ENCODE data around the gene LCN2.

DNA sequence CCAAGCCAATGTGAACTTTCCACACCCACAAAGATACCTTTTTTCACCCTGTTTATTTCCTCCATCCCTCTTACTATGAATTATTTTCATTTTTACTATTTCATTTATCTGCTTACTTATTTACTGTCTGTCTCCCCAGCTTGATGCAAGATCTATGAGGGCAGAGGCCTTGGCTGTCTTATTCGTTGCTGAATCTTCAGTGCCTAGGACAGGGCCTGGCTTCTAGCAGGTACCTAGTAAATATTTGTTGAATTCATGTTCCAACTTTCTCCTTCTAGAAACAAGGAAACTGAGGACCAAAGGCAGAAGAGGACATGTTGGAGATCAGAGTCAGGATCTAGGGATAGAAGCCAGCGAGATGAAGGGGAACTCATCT lies 53.4 kb downstream of the LCN2 start:
- TF ChIP-seq, protein P1, sequence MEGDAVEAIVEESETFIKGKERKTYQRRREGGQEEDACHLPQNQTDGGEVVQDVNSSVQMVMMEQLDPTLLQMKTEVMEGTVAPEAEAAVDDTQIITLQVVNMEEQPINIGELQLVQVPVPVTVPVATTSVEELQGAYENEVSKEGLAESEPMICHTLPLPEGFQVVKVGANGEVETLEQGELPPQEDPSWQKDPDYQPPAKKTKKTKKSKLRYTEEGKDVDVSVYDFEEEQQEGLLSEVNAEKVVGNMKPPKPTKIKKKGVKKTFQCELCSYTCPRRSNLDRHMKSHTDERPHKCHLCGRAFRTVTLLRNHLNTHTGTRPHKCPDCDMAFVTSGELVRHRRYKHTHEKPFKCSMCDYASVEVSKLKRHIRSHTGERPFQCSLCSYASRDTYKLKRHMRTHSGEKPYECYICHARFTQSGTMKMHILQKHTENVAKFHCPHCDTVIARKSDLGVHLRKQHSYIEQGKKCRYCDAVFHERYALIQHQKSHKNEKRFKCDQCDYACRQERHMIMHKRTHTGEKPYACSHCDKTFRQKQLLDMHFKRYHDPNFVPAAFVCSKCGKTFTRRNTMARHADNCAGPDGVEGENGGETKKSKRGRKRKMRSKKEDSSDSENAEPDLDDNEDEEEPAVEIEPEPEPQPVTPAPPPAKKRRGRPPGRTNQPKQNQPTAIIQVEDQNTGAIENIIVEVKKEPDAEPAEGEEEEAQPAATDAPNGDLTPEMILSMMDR (IDR thresholded peaks at IDR 0.05 in 2 of 3, conservative IDR thresholded peaks at IDR 0.05 in 1 of 3; ENCODE audit: control insufficient read depth in 2 of 3, extremely low read depth in 1 of 3, insufficient read depth in 1 of 3, low read depth in 3 of 3, low read length in 3 of 3), result no peak
- TF ChIP-seq POLR2A (IDR thresholded peaks at IDR 0.05; ENCODE audit: low read depth, low read length) (no peak), SIN3A (IDR thresholded peaks at IDR 0.05; ENCODE audit: low read depth, low read length) (no peak), EZH2 (IDR thresholded peaks at IDR 0.05; ENCODE audit: borderline replicate concordance, control insufficient read depth, low read depth, low read length) (no peak), TCF12 (IDR thresholded peaks at IDR 0.05; ENCODE audit: low read depth, low read length) (no peak), ZNF274 (IDR thresholded peaks at IDR 0.05; ENCODE audit: insufficient read depth, insufficient read length) (no peak)
- TF ChIP-seq, protein P2, sequence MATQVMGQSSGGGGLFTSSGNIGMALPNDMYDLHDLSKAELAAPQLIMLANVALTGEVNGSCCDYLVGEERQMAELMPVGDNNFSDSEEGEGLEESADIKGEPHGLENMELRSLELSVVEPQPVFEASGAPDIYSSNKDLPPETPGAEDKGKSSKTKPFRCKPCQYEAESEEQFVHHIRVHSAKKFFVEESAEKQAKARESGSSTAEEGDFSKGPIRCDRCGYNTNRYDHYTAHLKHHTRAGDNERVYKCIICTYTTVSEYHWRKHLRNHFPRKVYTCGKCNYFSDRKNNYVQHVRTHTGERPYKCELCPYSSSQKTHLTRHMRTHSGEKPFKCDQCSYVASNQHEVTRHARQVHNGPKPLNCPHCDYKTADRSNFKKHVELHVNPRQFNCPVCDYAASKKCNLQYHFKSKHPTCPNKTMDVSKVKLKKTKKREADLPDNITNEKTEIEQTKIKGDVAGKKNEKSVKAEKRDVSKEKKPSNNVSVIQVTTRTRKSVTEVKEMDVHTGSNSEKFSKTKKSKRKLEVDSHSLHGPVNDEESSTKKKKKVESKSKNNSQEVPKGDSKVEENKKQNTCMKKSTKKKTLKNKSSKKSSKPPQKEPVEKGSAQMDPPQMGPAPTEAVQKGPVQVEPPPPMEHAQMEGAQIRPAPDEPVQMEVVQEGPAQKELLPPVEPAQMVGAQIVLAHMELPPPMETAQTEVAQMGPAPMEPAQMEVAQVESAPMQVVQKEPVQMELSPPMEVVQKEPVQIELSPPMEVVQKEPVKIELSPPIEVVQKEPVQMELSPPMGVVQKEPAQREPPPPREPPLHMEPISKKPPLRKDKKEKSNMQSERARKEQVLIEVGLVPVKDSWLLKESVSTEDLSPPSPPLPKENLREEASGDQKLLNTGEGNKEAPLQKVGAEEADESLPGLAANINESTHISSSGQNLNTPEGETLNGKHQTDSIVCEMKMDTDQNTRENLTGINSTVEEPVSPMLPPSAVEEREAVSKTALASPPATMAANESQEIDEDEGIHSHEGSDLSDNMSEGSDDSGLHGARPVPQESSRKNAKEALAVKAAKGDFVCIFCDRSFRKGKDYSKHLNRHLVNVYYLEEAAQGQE (IDR thresholded peaks at IDR 0.05; ENCODE audit: low read depth, low read length), result no peak

Data from GM12878 (cell line).